GM18907 (cell line): ENCODE data around the gene POLR2L.

Experiments
- ATAC-seq: cut with Tn5 transposase; IDR thresholded peaks from one replicate; pipeline ENCODE4 v1.9.1; 2021; ENCODE audit warnings: mild to moderate bottlenecking, moderate library complexity; ENCODE audit not compliant: unreplicated experiment

Gene POLR2L

DNA sequence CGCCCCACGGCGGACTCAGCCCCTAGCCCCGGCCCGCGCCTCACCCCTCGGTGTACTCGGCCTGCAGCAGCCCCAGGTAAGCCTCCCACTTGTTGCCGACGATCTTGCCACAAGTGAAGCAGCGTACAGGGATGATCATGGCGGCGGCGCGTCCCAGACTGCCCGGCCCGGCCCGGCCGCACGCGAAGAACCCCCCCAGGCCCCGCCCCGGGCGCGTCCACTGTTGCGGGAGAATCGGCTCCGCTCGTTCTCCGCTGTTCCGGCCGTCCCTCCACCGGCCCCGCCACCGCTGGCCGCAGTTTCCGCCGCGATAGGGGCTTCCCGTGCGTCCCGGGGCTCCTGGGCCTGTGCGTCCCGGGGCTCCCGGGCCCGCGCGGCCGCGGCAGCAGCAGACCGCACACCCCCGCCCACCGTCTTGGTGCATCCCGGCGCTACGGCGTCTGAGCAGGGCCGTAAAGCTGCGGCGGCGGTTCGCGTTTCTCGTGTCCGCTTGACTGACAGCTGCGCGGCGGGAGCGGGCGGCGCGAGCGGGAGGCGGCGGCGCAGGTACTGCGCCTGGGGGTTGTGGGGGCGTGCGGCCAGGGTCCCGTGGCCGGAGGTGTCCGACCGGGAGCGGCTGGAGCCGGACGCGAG lies at the start of gene POLR2L, which contains the start of gene TSPAN4:
Gene POLR2L, minus strand, starts transcription at position 160 of the 633 bp plus-strand sequence. Its CDS starts 21 bp downstream, at position 139.
Gene TSPAN4, plus strand, starts transcription at position 483 of the 633 bp plus-strand sequence. CDS start 7,453 bp downstream, outside the sequence.
- ATAC-seq: peak; percentile 63

DNA sequence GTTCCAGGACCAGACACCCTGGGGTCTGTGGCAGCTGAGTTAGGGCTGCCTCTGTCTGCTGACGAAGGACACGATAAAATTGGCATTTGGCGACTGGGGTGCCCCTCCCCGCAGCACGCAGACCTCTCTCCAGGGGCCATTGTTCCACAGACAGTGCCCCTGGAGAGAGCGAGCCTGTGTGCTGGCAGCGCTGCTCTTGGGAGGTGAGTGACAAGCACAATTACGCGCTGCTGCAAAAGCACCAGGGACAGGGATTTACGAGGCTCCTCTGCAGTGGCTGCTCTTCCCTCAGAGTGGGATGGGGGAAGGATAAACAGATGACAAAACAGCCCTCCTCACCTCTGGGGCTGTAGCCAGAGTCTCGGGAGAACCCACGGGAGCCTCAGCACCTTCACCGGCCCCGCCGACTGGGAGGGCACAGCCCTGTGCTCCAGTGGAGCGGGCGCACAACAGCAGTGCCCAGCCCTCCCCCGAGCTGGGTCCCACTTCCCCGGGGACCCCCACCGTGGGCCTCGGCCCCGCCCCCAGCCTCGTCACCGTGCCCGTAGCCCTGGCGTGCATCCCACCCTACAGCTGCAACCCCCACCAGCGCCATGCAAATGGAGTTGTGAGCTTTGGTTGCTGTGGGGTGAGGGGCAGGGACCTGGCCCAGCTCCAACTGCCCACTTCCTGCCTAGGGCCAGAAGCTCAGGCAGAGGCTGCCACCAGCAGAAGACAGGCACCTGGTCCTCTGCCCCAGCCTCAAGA lies 48.6 kb upstream of the POLR2L start:
- ATAC-seq: no peak

GRCh38 chr11:889687-890475 lies 47.6 kb upstream of the POLR2L start:
- ATAC-seq: no peak

DNA sequence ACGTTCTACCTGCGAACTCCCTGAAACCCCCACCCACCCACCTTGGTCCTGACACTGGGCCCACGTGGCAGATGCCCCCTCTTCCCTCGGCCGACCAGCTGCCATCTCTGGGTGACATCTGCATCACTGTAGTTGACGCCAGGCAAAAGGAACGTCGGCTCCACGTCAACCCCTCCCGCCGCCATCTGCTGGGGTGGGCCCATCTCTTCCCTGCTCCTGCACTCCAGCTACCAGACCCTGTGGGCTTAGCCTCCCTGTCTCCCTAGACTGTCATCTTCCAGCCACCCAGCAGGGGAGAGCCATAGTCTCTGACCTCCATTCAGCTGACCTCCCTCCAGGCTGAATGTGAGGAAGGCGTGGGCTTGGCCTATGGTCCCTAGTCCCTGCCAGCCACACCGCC lies 46.9 kb upstream of the POLR2L start:
- no peak for ATAC-seq

- no peak for ATAC-seq
Observed at GRCh38 chr11:888310-889212, 46.2 kb upstream of the POLR2L start.

DNA sequence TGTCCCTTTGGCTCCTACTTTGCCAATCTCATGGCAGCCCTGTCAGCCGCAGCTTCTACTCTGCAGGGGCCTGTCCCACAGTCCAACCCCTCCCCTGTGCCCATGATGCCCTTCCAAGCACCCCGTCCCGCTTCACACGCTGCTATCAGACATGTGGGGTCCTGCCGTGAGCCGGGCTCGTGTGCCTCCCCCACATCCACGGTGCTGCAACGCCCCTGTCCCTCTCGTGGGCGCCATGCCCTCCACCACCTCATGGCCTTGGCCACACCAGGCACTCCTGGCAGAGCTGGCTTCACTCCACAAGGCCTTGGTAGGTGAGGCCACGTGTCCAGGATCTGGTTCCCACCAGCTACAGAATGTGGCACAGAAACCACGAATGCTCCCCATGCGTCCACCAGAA lies 45.3 kb upstream of the POLR2L start:
- ATAC-seq: no peak

DNA sequence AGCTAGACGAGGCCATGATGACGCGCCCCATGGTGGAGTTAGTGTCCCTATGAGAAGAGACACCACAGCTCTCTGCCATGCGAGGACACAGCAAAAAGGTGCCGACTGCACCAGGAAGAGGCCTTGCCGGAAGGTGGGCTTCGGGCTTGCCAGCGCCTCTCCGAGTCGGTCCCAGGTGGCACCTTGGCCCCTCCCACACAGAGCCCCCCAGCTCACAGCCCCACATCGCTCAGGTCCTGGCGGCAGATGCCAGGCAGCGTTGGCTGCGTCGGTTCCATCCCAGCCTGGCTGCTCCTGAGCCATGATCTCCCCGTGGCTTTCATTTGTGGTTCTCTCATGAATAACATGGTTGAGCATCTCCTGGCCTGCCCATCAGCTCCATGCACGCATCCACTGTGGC lies 44.2 kb upstream of the POLR2L start:
- no peak for ATAC-seq

DNA sequence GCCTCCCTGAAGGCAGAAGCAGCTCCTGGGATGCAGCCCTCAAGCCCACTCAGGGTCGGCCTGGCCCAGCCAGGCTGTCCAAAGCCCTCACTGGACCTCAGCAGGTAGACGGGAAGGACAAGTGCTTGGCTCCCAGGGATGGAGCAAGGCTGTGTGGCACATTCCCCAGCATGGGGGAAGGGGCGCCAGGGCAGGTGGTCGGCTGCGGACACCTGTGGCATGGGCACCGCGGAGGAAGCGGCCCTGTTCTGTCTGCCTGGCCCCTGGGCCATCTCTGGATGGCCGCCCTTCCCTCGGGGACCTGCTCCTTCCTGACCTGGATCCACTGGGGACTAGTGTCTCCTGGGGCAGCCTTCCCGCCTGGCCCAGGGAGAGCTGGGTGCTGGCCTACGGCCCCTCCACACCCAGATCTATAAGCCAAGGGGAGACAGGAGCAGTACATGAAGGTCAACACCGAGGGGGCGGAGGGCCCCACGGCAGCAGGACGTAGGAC lies 42.3 kb upstream of the POLR2L start:
- ATAC-seq: no peak

GRCh38 chr11:883527-883926 lies 41.2 kb upstream of the POLR2L start:
- no peak for ATAC-seq

DNA sequence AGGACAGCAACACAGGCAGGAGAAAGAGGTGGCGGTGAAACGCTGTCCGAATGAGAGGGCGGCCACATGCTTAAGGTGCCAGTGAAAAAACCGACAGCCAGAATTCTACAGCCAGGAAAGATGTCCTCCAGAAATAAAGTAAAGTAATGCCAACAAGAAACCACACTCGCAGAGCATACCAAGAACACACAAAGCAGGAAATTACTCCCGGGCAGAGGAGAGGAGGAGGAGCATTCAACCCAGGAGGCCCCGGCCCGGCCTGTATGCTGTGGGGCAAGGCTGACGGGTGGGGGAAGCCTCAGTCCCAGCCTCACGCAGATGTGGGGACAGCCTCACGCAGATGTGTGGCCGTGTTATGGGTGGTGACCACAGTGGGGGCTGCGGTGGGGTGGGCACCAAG lies 40.3 kb upstream of the POLR2L start:
- no peak for ATAC-seq

DNA sequence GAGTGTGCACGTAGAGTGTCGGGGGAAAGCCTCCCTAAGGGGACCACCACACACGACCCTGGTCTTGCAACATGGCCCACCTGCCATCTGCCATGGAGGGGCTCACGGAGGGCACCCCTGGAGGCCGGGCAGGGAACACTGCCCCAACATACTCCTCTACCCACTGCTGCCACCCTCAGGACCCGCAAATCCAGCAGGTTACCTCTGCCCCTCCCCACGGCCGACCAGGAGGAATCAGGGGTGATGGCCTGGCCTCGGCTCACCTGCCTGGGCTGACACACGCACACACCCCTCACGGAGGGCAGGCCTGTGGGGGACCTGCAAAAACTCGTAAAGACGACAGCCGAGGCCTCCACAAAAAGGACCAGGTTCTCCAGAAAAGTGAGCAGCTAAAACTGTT lies 38.1 kb upstream of the POLR2L start:
- ATAC-seq: no peak

- no peak for ATAC-seq
Observed at GRCh38 chr11:877565-877964, 35.2 kb upstream of the POLR2L start.

DNA sequence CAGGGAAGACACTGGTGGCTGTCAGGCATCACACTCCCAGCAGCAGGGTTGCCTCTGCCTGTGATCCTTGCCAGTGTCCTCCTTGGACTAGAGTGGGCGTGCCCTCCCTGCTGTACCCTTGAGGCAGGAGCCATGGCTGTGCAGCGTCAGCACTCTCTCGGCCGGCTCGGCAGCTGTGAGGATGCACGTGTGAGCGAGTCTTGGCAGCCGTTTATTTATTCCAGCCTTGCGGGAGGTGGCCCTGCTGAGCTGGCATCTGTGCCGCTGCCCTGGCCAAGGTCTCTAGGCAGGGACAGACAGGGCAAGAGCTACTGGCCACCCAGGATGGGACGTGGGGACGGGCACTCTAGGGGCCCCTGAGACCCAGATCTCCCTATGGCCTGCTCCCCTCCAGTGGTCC lies 34.2 kb upstream of the POLR2L start:
- ATAC-seq: no peak

- no peak for ATAC-seq
Observed at GRCh38 chr11:875769-876301, 33.5 kb upstream of the POLR2L start.

GRCh38 chr11:875203-875602 lies 32.9 kb upstream of the POLR2L start:
- ATAC-seq: no peak

DNA sequence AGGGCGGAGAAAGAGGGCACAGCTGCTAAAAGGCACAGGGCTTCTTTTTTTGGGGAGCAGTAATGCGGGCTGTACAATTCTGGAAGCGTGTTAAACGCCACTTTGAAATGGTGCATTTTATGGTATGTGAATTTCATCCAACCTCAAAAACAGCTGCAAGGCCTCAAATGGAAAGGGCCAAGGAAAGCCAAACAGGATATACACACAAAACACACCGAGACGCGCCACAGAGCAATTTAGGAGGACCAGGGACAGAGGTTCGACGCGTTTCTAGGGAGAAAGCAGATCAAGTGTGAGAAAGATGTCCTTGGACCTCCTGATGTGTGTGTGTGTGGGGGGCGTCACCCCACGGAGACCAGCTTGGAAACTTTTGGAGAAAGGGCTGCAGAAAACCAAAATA lies 31.4 kb upstream of the POLR2L start:
- ATAC-seq: no peak

DNA sequence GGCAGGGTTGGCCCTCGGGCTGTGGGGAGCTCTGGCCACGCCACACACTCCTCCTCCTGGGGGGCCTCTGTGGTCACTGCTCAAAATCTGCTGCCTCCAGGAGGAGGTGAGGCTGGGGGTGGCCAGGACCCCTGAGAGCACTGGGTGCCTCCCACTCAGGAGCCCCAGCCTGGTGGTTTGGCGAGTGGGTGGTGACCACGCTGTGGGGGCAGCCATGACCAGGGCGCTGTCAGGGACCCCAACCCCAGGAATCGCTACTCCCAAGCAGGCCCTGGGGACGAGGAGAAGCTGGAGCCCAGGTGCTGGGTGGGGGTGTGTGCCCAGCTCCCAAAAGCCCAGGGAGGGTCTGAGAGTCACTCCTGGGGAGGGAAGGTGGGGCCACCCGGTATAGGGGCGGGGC lies 30.5 kb upstream of the POLR2L start:
- ATAC-seq: no peak

- no peak for ATAC-seq
Observed at GRCh38 chr11:871472-871871, 29.1 kb upstream of the POLR2L start.

DNA sequence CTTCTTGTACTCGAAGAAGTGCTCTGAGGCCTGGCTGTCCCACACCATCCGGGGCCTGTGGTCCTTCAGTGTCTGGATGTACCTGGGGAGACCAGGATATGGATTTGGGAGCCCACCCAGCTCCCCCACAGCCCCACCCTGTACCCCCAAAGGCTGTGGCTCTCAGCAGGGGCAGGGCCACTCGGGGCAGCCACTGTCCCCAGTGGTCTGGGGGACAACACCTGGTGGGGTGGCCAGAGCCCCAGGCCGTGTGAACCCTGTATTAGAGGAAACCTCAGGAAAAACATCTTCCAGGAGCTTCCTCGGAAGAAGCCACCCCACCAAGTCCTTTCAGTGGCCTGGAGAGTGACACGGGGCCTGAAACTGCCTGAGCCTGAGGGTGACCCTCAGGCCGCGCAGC lies 28.1 kb upstream of the POLR2L start:
- ATAC-seq: no peak

DNA sequence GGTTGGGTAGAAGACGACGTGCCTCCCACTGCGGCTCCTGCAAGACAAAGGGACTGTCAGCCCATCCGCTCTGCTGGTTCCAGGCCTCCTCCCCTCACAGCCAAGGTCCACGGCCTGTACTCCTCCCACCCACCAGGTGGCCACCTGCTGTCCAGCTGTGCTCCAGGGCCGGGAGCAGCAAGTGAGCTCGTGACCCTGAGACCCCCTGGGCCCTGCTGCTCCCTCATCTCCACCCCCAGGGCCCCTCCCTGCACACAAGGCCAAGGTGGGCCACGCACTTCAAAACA lies 27.7 kb upstream of the POLR2L start:
- ATAC-seq: no peak
